ENCODE measurements around the gene TRIP12. TPM values are rescaled to one million over a fixed set of nuclear protein-coding genes. Genes with fewer than 3 reads are reported as not detected.
"Not testable (repeated sequence)": the region's sequence is repeated elsewhere in the genome, so short reads cannot be mapped to it uniquely, and the experiment has no call there.

TRIP12 gene
- total RNA-seq, 6 experiments from 2014 or later: 249 to 296 (median 265) TPM

GRCh38 chr2:229838729-229839128 is 83.1 kb downstream of the TRIP12 start:
- Mint-ChIP-seq H3K9me3 (no peaks in the 10 kb centered on the region), H3K27ac (no peak overlapping the region), H3K36me3 (ENCODE audit: low read depth) (peaks cover 30% of the 10 kb centered on the region), H3K4me1 (ENCODE audit: low read depth) (peaks cover 32% of the 10 kb centered on the region), H3K4me3 (no peak overlapping the region), H3K27me3 (ENCODE audit: insufficient read depth) (no peaks in the 10 kb centered on the region; the same call in 1 of the 2 replicates)
- no peak for TF ChIP-seq CTCF (IDR thresholded peaks at IDR 0.05)
- no peak for DNase-seq

- Mint-ChIP-seq H3K9me3 (no peaks in the 10 kb centered on the region), H3K36me3 (ENCODE audit: low read depth) (peaks cover 30% of the 10 kb centered on the region), H3K27ac (no peak overlapping the region), H3K4me3 (no peak overlapping the region), H3K27me3 (ENCODE audit: insufficient read depth) (no peaks in the 10 kb centered on the region), H3K4me1 (ENCODE audit: low read depth) (peaks cover 29% of the 10 kb centered on the region)
- no peak for DNase-seq
- no peak for TF ChIP-seq CTCF (IDR thresholded peaks at IDR 0.05)
These were observed 85.0 kb downstream of the TRIP12 start for GRCh38 chr2:229836847-229837246.

GRCh38 chr2:229835596-229836283 is 86.1 kb downstream of the TRIP12 start:
- DNase-seq: peak; percentile 45
- TF ChIP-seq CTCF (IDR thresholded peaks at IDR 0.05): no peak
- Mint-ChIP-seq H3K9me3 (no peaks in the 10 kb centered on the region), H3K27ac (0 out of 2 replicates have a peak overlapping the region, but pooled peaks have one; percentile 15), H3K4me1 (ENCODE audit: low read depth) (peaks cover 20% of the 10 kb centered on the region), H3K4me3 (no peak overlapping the region), H3K27me3 (ENCODE audit: insufficient read depth) (no peaks in the 10 kb centered on the region), H3K36me3 (ENCODE audit: low read depth) (peaks cover 25% of the 10 kb centered on the region)

GRCh38 chr2:229834368-229834767 is 87.4 kb downstream of the TRIP12 start:
- H3K27me3 Mint-ChIP-seq (ENCODE audit: insufficient read depth); DNase-seq; H3K4me3 Mint-ChIP-seq; H3K9me3 Mint-ChIP-seq; H3K27ac Mint-ChIP-seq: not testable (repeated sequence)
- Mint-ChIP-seq H3K36me3 (ENCODE audit: low read depth) (peaks cover 21% of the 10 kb centered on the region), H3K4me1 (ENCODE audit: low read depth) (peaks cover 20% of the 10 kb centered on the region)

GRCh38 chr2:229832510-229832898 is 89.3 kb downstream of the TRIP12 start:
- peaks cover 20% of the 10 kb centered on the region for H3K4me1 Mint-ChIP-seq (ENCODE audit: low read depth)
- H3K36me3 Mint-ChIP-seq (ENCODE audit: low read depth): peaks cover 26% of the 10 kb centered on the region
- H3K9me3 Mint-ChIP-seq: no peaks in the 10 kb centered on the region
- DNase-seq: no peak
- TF ChIP-seq CTCF (IDR thresholded peaks at IDR 0.05): no peak
- H3K4me3 Mint-ChIP-seq: no peak overlapping the region
- no peaks in the 10 kb centered on the region; the same call in 1 of the 2 replicates for H3K27me3 Mint-ChIP-seq (ENCODE audit: insufficient read depth)
- no peak overlapping the region for H3K27ac Mint-ChIP-seq

GRCh38 chr2:229831805-229832509 is 89.9 kb downstream of the TRIP12 start:
- Mint-ChIP-seq H3K4me3 (no peak overlapping the region), H3K36me3 (ENCODE audit: low read depth) (peaks cover 28% of the 10 kb centered on the region), H3K27ac (no peak overlapping the region), H3K9me3 (no peaks in the 10 kb centered on the region), H3K27me3 (ENCODE audit: insufficient read depth) (no peaks in the 10 kb centered on the region; the same call in 1 of the 2 replicates), H3K4me1 (ENCODE audit: low read depth) (peaks cover 20% of the 10 kb centered on the region)
- no peak for DNase-seq
- TF ChIP-seq CTCF (IDR thresholded peaks at IDR 0.05): no peak
